HEK293 (cell line): Measurements from ENCODE around the gene SMCR8.

ENCODE experiments used
- CTCF ChIA-PET: fragments of 350-600 bp; formaldehyde crosslinking; extraction: SDS; loops from one replicate; lab custom pipeline; 2021; ENCODE audit warnings: antibody characterized with exemption; lab: Yijun Ruan, JAX
- POLR2A ChIA-PET: fragments of 300-600 bp; formaldehyde crosslinking; extraction: SDS; loops from one replicate; lab custom pipeline; 2020; ENCODE audit warnings: antibody characterized with exemption, inconsistent platforms; lab: Yijun Ruan, JAX
- H3K27ac ChIP-seq: fragments of 200-500 bp; sonication (Bioruptor generic); 2 replicates; pipeline ENCODE4 v1.5.1; 2014; ENCODE audit warnings: low read depth, low read length, control low read depth, inconsistent platforms; ENCODE audit errors: extremely low read depth
- H3K36me3 ChIP-seq, 2 experiments: fragments of 200-500 bp in 1 of 2; sonication (Bioruptor generic) in 1 of 2; 1 replicate in 1 of 2; 2 replicates in 1 of 2; pipeline ENCODE4 v1.5.1; 2014 to 2017; ENCODE audit warnings: inconsistent platforms in 2 of 2, low read length in 2 of 2; ENCODE audit not compliant: control insufficient read depth in 2 of 2, insufficient read depth in 1 of 2
- H3K4me1 ChIP-seq: fragments of 200-500 bp; sonication (Bioruptor generic); 2 replicates; pipeline ENCODE4 v1.5.1; 2014; ENCODE audit warnings: mild to moderate bottlenecking, low read length, inconsistent platforms; ENCODE audit not compliant: control insufficient read depth, insufficient read depth
- H3K4me3 ChIP-seq: 2 replicates; pipeline ENCODE4 v1.5.1; 2011; ENCODE audit warnings: low read depth, mild to moderate bottlenecking, control low read depth, low read length, moderate library complexity
- H3K9me3 ChIP-seq: fragments of 200-500 bp; sonication (Bioruptor generic); 2 replicates; pipeline ENCODE4 v1.5.1; 2014; ENCODE audit warnings: low read depth, low read length, inconsistent platforms; ENCODE audit not compliant: control insufficient read depth, insufficient read depth
- EGR2 ChIP-seq: fragments of 450-650 bp; formaldehyde crosslinking; IDR thresholded peaks from 2 replicates; pipeline ENCODE4 v1.5.1; 2016; ENCODE audit warnings: low read depth, missing biosample characterization, missing genetic modification characterization
- KLF16 ChIP-seq: fragments of 450-650 bp; formaldehyde crosslinking; IDR thresholded peaks from 2 replicates; pipeline ENCODE4 v1.5.1; 2017; ENCODE audit warnings: missing biosample characterization, missing genetic modification characterization
- KLF7 ChIP-seq: fragments of 450-650 bp; formaldehyde crosslinking; IDR thresholded peaks from 2 replicates; pipeline ENCODE4 v1.5.1; 2016; ENCODE audit warnings: missing biosample characterization, missing genetic modification characterization, borderline replicate concordance
- KLF8 ChIP-seq: fragments of 450-650 bp; formaldehyde crosslinking; IDR thresholded peaks from 2 replicates; pipeline ENCODE4 v1.5.1; 2016; ENCODE audit warnings: missing biosample characterization, missing genetic modification characterization
- OSR2 ChIP-seq: fragments of 450-650 bp; formaldehyde crosslinking; IDR thresholded peaks from 2 replicates; pipeline ENCODE4 v1.5.1; 2016; ENCODE audit warnings: missing biosample characterization, missing genetic modification characterization
- REPIN1 ChIP-seq: fragments of 450-650 bp; formaldehyde crosslinking; IDR thresholded peaks from 2 replicates; pipeline ENCODE4 v1.5.1; 2017; ENCODE audit warnings: missing biosample characterization, missing genetic modification characterization, low read depth
- ZBTB11 ChIP-seq: fragments of 450-650 bp; formaldehyde crosslinking; conservative IDR thresholded peaks from 2 replicates; pipeline ENCODE4 v1.5.1; 2016; ENCODE audit warnings: low read depth, missing biosample characterization, missing genetic modification characterization
- ZEB2 ChIP-seq: fragments of 450-650 bp; formaldehyde crosslinking; IDR thresholded peaks from 2 replicates; pipeline ENCODE4 v1.5.1; 2016; ENCODE audit warnings: missing biosample characterization, missing genetic modification characterization
- ZFHX2 ChIP-seq: fragments of 450-650 bp; formaldehyde crosslinking; conservative IDR thresholded peaks from 2 replicates; pipeline ENCODE4 v1.5.1; 2016; ENCODE audit warnings: missing biosample characterization, missing genetic modification characterization
- ZIC2 ChIP-seq: fragments of 450-650 bp; formaldehyde crosslinking; IDR thresholded peaks from 2 replicates; pipeline ENCODE4 v1.5.1; 2016; ENCODE audit warnings: missing biosample characterization, missing genetic modification characterization
- ZNF10 ChIP-seq: fragments of 450-650 bp; formaldehyde crosslinking; IDR thresholded peaks from 2 replicates; pipeline ENCODE4 v1.5.1; 2017; ENCODE audit warnings: missing biosample characterization, missing genetic modification characterization
- ZNF121 ChIP-seq: fragments of 450-650 bp; formaldehyde crosslinking; IDR thresholded peaks from 2 replicates; pipeline ENCODE4 v1.5.1; 2016; ENCODE audit warnings: missing biosample characterization, missing genetic modification characterization
- ZNF132 ChIP-seq: fragments of 450-650 bp; formaldehyde crosslinking; IDR thresholded peaks from 2 replicates; pipeline ENCODE4 v1.5.1; 2017; ENCODE audit warnings: missing biosample characterization, missing genetic modification characterization, borderline replicate concordance
- ZNF133 ChIP-seq: fragments of 450-650 bp; formaldehyde crosslinking; IDR thresholded peaks from 2 replicates; pipeline ENCODE4 v1.5.1; 2016; ENCODE audit warnings: missing biosample characterization, missing genetic modification characterization
- ZNF223 ChIP-seq: fragments of 450-650 bp; formaldehyde crosslinking; IDR thresholded peaks from 2 replicates; pipeline ENCODE4 v1.5.1; 2016; ENCODE audit warnings: missing biosample characterization, missing genetic modification characterization
- ZNF239 ChIP-seq: fragments of 450-650 bp; formaldehyde crosslinking; IDR thresholded peaks from 2 replicates; pipeline ENCODE4 v1.5.1; 2016; ENCODE audit warnings: missing biosample characterization, missing genetic modification characterization
- ZNF24 ChIP-seq: fragments of 450-650 bp; formaldehyde crosslinking; IDR thresholded peaks from 2 replicates; pipeline ENCODE4 v1.5.1; 2016; ENCODE audit warnings: missing biosample characterization, missing genetic modification characterization
- ZNF280D ChIP-seq: fragments of 450-650 bp; formaldehyde crosslinking; IDR thresholded peaks from 2 replicates; pipeline ENCODE4 v1.5.1; 2016; ENCODE audit warnings: missing biosample characterization, missing genetic modification characterization
- ZNF416 ChIP-seq: fragments of 450-650 bp; formaldehyde crosslinking; IDR thresholded peaks from 2 replicates; pipeline ENCODE4 v1.5.1; 2016; ENCODE audit warnings: missing biosample characterization, missing genetic modification characterization
- ZNF501 ChIP-seq: fragments of 450-650 bp; formaldehyde crosslinking; IDR thresholded peaks from 2 replicates; pipeline ENCODE4 v1.5.1; 2016; ENCODE audit warnings: missing biosample characterization, missing genetic modification characterization
- ZNF514 ChIP-seq: fragments of 450-650 bp; formaldehyde crosslinking; IDR thresholded peaks from 2 replicates; pipeline ENCODE4 v1.5.1; 2016; ENCODE audit warnings: missing biosample characterization, missing genetic modification characterization
- ZNF596 ChIP-seq: fragments of 450-650 bp; IDR thresholded peaks from 2 replicates; pipeline ENCODE4 v1.5.0; 2018; ENCODE audit warnings: missing biosample characterization, mild to moderate bottlenecking, missing genetic modification characterization, moderate library complexity
- ZNF629 ChIP-seq: fragments of 450-650 bp; formaldehyde crosslinking; IDR thresholded peaks from 2 replicates; pipeline ENCODE4 v1.5.1; 2017; ENCODE audit warnings: missing biosample characterization, missing genetic modification characterization
- ZNF658 ChIP-seq: fragments of 450-650 bp; formaldehyde crosslinking; IDR thresholded peaks from 2 replicates; pipeline ENCODE4; 2016; ENCODE audit warnings: missing biosample characterization, missing genetic modification characterization
- ZNF660 ChIP-seq: fragments of 450-650 bp; IDR thresholded peaks from 2 replicates; pipeline ENCODE4 v1.5.1; 2018; ENCODE audit warnings: missing biosample characterization, mild to moderate bottlenecking, missing genetic modification characterization
- ZNF747 ChIP-seq: fragments of 450-650 bp; formaldehyde crosslinking; IDR thresholded peaks from 2 replicates; pipeline ENCODE4 v1.5.1; 2016; ENCODE audit warnings: missing biosample characterization, missing genetic modification characterization
- ZNF776 ChIP-seq: fragments of 450-650 bp; formaldehyde crosslinking; IDR thresholded peaks from 2 replicates; pipeline ENCODE4 v1.5.0; 2017; ENCODE audit warnings: missing biosample characterization, missing genetic modification characterization, borderline replicate concordance
- ZNF791 ChIP-seq: fragments of 450-650 bp; formaldehyde crosslinking; IDR thresholded peaks from 2 replicates; pipeline ENCODE4 v1.5.1; 2016; ENCODE audit warnings: missing biosample characterization, missing genetic modification characterization
- ZNF792 ChIP-seq: fragments of 450-650 bp; formaldehyde crosslinking; IDR thresholded peaks from 2 replicates; pipeline ENCODE4 v1.5.1; 2016; ENCODE audit warnings: missing biosample characterization, missing genetic modification characterization
- TF ChIP-seq, protein P1 (sequence below): fragments of 450-650 bp; formaldehyde crosslinking; IDR thresholded peaks from 2 replicates; pipeline ENCODE4 v1.5.1; 2016; ENCODE audit warnings: missing biosample characterization, missing genetic modification characterization

SMCR8 gene

DNA sequence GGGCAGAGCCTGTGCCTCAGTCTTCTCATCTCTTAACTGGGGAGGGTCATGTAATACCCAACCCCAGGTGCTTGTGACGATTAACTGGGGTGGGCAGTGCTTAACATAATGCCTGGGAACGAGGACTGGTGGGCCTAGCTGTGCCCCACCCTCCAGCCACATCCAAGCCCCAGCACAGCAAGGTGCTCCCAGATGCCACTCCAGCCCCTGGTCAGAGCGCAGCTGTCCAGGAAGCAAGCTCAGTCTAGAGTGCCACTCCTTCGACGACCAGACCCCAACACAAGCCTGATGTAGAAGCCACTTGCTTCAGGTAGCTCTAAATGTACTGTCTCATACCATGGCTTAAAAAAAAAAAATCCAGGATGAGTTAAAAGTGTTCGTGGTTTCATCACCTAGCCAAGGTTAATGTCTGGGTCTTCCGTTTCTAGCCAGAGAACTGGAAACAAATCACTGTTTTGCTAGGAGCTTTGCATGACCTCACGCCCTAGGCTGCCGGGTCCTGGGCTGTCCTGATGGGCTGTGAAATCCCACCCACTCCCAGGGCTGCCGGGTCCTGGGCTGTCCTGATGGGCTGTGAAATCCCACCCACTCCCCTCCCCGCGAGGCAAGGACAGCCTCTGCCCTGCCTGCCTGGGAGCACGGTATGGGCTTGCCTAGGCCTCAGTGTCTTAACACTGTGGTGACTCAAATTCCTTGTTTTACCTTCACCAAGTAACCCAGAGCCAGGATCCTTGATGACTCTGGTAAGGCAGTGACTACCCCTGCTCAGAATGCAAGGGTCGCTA, 47.0 kb upstream of the SMCR8 start:
- Histone ChIP-seq H3K27ac (peak overlapping the region; percentile 49), H3K36me3 (peaks cover 14 to 57% of the 10 kb centered on the region in 2 experiments), H3K4me1 (peaks cover 6% of the 10 kb centered on the region; the same call in 1 of the 2 replicates), H3K4me3 (no peak overlapping the region), H3K9me3 (no peaks in the 10 kb centered on the region)
- POLR2A ChIA-PET: interaction anchor here (0.6 to 4.7 kb wide), 6 partner anchors 8 to 110 kb away, joined by 3 to 24 read pairs (median 3); partner anchors contain the start of genes FLII, MIEF2 and TOP3A
- CTCF ChIA-PET: interaction anchor here (0.5 to 0.9 kb wide), 3 partner anchors 10 to 69 kb away, joined by 3 read pairs; no protein-coding TSS in a partner anchor
- TF ChIP-seq ZNF121 (tag by site-specific recombination) (no peak), ZNF747 (tag by site-specific recombination) (no peak), ZNF776 (tag by site-specific recombination) (no peak), ZNF223 (tag by site-specific recombination) (no peak), KLF16 (no peak), ZNF416 (no peak), ZBTB11 (tag by site-specific recombination) (no peak), ZNF239 (tag by site-specific recombination) (no peak), ZFHX2 (tag by site-specific recombination) (peak; percentile 73), ZNF792 (no peak), ZEB2 (tag by site-specific recombination) (no peak), ZIC2 (tag by site-specific recombination) (no peak), KLF8 (tag by site-specific recombination) (no peak), ZNF596 (tag by site-specific recombination) (no peak), ZNF658 (tag by site-specific recombination) (no peak), ZNF133 (tag by site-specific recombination) (no peak), ZNF791 (tag by site-specific recombination) (no peak), ZNF514 (tag by site-specific recombination) (no peak), EGR2 (tag by site-specific recombination) (peak; percentile 51), REPIN1 (tag by site-specific recombination) (no peak), OSR2 (no peak), ZNF629 (tag by site-specific recombination) (no peak), ZNF280D (tag by site-specific recombination) (no peak), ZNF10 (tag by site-specific recombination) (no peak), ZNF24 (tag by site-specific recombination) (no peak), ZNF660 (tag by site-specific recombination) (no peak), ZNF501 (tag by site-specific recombination) (no peak), ZNF132 (tag by site-specific recombination) (no peak), KLF7 (tag by site-specific recombination) (no peak)
- TF ChIP-seq, protein P1, sequence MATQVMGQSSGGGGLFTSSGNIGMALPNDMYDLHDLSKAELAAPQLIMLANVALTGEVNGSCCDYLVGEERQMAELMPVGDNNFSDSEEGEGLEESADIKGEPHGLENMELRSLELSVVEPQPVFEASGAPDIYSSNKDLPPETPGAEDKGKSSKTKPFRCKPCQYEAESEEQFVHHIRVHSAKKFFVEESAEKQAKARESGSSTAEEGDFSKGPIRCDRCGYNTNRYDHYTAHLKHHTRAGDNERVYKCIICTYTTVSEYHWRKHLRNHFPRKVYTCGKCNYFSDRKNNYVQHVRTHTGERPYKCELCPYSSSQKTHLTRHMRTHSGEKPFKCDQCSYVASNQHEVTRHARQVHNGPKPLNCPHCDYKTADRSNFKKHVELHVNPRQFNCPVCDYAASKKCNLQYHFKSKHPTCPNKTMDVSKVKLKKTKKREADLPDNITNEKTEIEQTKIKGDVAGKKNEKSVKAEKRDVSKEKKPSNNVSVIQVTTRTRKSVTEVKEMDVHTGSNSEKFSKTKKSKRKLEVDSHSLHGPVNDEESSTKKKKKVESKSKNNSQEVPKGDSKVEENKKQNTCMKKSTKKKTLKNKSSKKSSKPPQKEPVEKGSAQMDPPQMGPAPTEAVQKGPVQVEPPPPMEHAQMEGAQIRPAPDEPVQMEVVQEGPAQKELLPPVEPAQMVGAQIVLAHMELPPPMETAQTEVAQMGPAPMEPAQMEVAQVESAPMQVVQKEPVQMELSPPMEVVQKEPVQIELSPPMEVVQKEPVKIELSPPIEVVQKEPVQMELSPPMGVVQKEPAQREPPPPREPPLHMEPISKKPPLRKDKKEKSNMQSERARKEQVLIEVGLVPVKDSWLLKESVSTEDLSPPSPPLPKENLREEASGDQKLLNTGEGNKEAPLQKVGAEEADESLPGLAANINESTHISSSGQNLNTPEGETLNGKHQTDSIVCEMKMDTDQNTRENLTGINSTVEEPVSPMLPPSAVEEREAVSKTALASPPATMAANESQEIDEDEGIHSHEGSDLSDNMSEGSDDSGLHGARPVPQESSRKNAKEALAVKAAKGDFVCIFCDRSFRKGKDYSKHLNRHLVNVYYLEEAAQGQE (tag by site-specific recombination): no peak
